IPS-15b (cell line): ENCODE data around the gene DDX39A.

ENCODE experiments used
- H3K27me3 ChIP-seq: one replicate; pipeline ENCODE4 v1.6.1; 2013; ENCODE audit warnings: low read length; ENCODE audit not compliant: control insufficient read depth, insufficient read depth
- H3K36me3 ChIP-seq: one replicate; pipeline ENCODE4 v1.6.1; 2013; ENCODE audit warnings: low read length; ENCODE audit not compliant: control insufficient read depth, insufficient read depth
- H3K4me1 ChIP-seq: one replicate; pipeline ENCODE4 v1.6.1; 2013; ENCODE audit warnings: mild to moderate bottlenecking, low read length; ENCODE audit not compliant: control insufficient read depth, insufficient read depth
- H3K4me3 ChIP-seq: one replicate; pipeline ENCODE4 v1.5.1; 2013; ENCODE audit warnings: low read depth, low read length
- H3K9ac ChIP-seq: one replicate; pipeline ENCODE4 v1.6.1; 2013; ENCODE audit warnings: low read depth, mild to moderate bottlenecking, low read length
- H3K9me3 ChIP-seq: one replicate; pipeline ENCODE4 v1.6.1; 2013; ENCODE audit warnings: mild to moderate bottlenecking, low read length; ENCODE audit not compliant: control insufficient read depth, insufficient read depth

Gene DDX39A

DNA sequence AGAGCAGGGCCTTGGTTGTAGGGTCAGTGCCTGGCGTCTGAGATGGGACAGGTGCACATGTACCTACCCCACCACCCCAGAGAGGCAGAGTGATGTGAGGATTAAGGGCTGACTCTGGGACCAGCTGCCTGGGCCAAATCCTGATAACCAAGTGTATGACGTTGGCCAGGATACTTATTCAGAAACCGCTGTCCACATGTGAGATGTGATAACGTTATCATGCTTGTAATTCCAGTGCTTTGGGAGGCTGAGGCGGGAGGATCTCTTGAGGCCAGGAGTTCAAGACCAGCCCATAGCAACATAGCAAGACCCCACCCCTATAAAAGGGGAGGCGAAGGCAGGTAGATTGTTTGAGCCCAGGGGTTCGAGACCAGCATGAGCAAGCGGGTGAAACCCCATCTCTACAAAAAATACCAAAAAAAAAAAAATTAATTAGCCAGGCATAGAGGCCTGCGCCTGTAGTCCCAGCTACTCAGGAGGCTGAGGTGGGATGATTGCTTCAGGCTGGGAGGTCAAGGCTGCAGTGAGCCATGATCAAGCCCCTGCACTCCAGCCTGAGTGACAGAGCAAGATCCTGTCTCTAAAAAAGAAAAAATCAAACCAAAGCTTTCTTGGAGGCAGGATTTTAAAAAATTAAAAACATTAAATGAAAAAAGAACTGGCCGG lies 27.9 kb downstream of the DDX39A start:
- Histone ChIP-seq H3K4me3 (no peak overlapping the region), H3K4me1 (no peaks in the 10 kb centered on the region), H3K36me3 (peaks cover 2% of the 10 kb centered on the region), H3K9me3 (no peaks in the 10 kb centered on the region), H3K27me3 (no peaks in the 10 kb centered on the region), H3K9ac (no peak overlapping the region)

DNA sequence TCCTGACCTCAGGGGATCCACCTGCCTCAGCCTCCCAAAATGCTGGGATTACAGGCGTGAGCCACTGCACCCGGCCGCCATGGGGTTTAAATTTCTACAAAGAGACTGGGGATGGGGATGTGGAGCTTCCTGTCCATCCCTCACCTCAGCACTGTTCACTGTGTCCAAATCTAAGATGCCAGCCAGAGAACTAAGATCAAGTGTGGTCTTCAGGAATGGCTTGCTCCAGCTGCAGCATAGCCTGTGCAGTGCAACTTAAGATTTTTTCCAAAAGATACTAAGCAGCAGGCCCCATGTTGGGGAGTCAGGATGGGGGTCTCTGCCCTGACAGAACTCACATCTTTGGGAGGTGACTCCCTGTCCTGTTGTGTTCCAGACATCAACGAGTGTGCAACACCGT lies 28.6 kb downstream of the DDX39A start:
- Histone ChIP-seq H3K9me3 (no peaks in the 10 kb centered on the region), H3K27me3 (no peaks in the 10 kb centered on the region), H3K4me1 (no peaks in the 10 kb centered on the region), H3K9ac (no peak overlapping the region), H3K36me3 (peaks cover 2% of the 10 kb centered on the region), H3K4me3 (no peak overlapping the region)

DNA sequence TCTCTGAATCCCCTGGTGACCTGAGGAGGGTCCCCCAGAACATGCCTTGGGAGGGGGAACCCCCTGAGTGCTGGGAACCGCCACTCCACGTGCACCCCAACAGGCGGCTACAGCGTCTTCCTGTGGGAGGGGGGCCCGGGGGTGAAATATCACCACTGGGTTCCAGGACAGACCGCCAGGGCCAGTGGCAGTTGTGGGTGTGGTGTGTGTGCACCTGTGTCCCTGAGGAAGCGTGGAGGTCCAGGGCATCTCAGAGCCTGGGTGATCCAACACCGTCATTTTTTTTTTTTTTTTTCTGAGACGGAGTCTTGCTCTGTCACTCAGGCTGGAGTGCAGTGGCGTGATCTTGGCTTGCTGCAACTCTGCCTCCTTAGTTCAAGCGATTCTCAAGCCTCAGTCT lies 33.6 kb downstream of the DDX39A start:
- Histone ChIP-seq H3K4me1 (peaks cover 2% of the 10 kb centered on the region), H3K27me3 (no peaks in the 10 kb centered on the region), H3K4me3 (no peak overlapping the region), H3K36me3 (no peaks in the 10 kb centered on the region), H3K9ac (no peak overlapping the region), H3K9me3 (no peaks in the 10 kb centered on the region)

DNA sequence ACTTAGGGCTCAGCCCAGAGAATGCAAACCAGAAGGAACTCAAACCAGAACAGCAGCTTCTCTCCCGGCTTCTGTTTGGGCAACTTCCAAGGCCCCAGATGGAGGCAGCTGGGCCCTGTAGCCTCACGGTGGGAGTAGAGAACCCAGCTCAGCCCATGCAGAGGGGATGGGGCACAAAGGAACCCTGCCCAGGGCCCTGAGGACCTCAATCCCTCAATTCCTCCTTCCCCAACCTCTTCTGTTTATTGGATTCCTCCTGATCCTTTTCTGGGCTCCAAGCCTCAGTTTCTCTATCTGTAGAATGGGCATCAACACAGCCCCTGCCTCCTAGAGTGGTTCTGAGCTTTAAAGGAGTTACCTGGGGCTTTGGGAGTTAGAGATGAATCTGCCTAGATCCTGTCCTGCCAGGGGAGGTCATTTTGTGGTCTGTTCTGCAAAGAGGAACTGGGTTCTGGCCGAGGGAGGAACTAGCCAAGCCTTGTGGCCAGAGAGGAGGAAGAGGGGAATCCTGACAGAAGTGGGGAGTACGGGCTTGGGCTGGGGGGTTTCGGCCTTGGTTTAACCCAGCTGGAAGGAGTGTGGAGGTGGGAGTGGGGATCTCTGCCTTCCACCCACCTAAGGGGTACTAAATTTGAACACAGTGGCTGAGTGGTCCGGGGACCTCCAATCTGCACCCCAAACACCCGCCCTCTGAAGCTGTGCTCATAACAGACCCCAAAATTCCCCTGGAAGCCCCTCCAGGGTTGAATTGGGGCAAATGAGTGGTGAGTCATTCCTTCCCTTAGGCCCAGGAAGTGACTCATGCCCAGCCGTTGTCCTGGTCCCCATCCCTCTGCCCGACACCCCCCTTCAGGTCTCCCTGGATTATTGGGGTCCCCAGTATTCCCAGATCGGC lies 35.2 kb downstream of the DDX39A start:
- H3K9me3 ChIP-seq: no peaks in the 10 kb centered on the region
- no peak overlapping the region for H3K4me3 ChIP-seq
- H3K27me3 ChIP-seq: no peaks in the 10 kb centered on the region
- peaks cover 2% of the 10 kb centered on the region for H3K4me1 ChIP-seq
- H3K9ac ChIP-seq: no peak overlapping the region
- no peaks in the 10 kb centered on the region for H3K36me3 ChIP-seq

DNA sequence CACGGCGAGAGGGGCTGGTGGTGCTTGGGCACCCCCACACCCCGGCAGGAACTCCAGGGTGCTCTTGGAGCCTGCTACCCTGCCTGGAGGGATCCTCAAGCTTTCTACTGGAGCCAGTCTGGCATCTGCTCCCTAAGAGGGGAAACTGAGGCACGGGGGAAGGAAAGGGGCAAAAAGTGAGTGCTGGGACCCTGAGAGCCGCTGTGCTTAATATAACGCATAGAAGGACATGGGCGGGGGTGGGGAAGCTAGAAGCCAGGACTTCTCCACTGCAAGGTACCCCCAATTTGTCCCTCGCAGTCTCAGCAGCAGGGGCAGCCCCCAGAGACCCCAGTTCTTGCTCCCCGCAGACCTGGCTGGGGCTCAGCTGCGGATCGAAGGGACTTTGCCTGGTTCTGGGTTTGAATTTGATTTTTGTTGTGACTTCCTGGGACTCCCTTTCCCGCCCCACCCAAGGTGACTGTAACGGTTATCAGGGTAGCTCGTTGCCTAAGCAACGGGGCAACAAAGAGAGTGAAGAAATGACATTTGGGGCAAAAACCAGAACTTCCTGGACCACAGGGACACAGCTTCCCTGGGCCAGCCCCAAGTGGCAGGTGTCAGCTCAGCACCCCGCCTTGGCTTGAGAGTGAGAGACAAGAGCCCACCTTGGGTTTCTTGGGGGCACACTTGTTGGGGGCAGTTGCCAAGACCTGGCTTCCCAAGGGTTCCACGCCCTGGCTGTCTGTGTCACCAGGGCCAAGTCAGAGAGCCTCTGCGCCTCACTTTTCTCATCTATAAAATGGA lies 37.3 kb downstream of the DDX39A start:
- Histone ChIP-seq H3K9me3 (no peaks in the 10 kb centered on the region), H3K9ac (peak overlapping the region; percentile 12), H3K36me3 (no peaks in the 10 kb centered on the region), H3K4me3 (peak overlapping the region; percentile 28), H3K4me1 (peaks cover 4% of the 10 kb centered on the region), H3K27me3 (no peaks in the 10 kb centered on the region)

DNA sequence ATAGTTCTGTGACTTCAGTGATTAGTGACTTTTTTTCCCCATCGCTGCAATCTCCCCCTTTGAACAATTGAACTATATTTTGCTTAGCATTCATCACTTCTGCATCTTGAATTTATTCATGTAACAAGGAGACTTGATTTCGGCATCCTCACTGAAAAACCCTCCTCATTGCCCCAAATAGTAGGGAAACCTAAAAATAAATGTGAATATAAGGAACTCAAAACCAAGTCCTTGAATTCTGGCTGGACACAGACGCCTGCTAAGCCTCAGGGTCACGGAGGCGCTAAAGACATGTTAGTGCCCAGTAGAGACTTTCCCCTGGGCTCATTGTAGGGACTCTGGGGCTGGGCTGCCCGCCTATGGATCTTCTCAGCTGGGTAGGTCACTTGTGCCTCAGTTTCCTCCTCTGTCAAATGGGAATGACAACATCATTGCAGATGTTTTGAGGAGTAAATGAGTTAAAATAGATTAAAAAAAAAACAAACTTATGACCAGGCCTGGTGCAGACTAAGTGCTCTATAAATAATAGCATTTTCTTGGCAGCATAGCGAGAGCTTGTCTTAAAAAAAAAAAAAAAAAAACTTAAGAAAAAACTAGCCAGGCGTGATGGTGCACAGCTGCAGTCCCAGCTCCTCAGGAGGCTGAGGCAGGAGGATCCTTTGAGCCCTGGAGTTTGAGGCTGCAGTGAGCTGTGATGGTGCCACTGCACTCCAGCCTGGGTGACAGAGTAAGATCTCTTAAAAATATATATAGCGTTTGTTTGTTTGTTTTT lies 39.7 kb downstream of the DDX39A start:
- no peak overlapping the region for H3K9ac ChIP-seq
- no peaks in the 10 kb centered on the region for H3K27me3 ChIP-seq

DNA sequence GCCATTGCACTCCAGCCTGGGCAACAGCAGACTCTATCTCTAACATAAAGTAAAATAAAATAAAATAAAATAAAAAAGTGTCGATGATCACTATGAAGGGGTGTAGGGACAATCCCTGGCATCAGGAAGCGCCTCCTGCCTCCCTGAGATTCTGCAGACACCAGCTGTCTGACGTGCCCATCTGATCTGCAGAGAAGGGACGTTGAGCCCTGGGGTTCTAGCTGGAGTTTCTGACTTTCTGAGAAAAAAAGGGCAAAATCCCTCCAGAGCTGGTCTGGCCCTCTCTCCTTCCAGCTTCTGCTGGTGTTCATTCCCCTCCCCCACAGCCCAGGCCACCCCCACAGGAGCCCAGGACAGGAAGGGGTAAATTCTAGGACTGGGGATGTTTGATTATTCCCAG lies 40.3 kb downstream of the DDX39A start:
- H3K27me3 ChIP-seq: no peaks in the 10 kb centered on the region
- peaks cover 6% of the 10 kb centered on the region for H3K4me1 ChIP-seq
- no peaks in the 10 kb centered on the region for H3K36me3 ChIP-seq
- no peak overlapping the region for H3K4me3 ChIP-seq
- H3K9me3 ChIP-seq: no peaks in the 10 kb centered on the region
- no peak overlapping the region for H3K9ac ChIP-seq

More for the DNA sequence above, 39.7 kb downstream of the DDX39A start:
- Histone ChIP-seq H3K4me1 (peaks cover 6% of the 10 kb centered on the region), H3K9me3 (no peaks in the 10 kb centered on the region), H3K36me3 (no peaks in the 10 kb centered on the region), H3K4me3 (no peak overlapping the region)

DNA sequence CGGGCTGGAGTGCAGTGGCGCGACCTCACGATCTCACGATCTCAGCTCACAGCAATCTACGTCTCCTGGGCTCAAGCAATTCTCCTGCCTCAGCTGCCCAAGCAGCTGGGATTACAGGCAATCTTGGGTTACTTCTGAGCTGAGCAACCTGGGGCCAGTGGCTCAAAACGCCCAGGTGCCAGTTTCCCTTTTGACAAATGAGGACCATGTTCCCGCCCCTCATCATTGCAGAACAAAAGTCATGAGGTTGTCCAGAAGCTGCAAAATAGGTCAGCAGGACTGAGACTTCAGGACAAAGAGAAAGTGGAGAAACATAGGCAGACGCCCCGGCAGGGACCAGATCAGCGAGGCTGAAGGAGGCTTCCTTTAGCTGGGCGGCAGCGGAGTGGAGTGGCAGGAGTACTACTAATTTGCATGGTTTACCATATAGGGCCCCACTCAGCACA lies 41.2 kb downstream of the DDX39A start:
- no peak overlapping the region for H3K4me3 ChIP-seq
- no peaks in the 10 kb centered on the region for H3K9me3 ChIP-seq
- H3K36me3 ChIP-seq: no peaks in the 10 kb centered on the region
- no peaks in the 10 kb centered on the region for H3K27me3 ChIP-seq
- H3K4me1 ChIP-seq: peaks cover 6% of the 10 kb centered on the region
- H3K9ac ChIP-seq: no peak overlapping the region

DNA sequence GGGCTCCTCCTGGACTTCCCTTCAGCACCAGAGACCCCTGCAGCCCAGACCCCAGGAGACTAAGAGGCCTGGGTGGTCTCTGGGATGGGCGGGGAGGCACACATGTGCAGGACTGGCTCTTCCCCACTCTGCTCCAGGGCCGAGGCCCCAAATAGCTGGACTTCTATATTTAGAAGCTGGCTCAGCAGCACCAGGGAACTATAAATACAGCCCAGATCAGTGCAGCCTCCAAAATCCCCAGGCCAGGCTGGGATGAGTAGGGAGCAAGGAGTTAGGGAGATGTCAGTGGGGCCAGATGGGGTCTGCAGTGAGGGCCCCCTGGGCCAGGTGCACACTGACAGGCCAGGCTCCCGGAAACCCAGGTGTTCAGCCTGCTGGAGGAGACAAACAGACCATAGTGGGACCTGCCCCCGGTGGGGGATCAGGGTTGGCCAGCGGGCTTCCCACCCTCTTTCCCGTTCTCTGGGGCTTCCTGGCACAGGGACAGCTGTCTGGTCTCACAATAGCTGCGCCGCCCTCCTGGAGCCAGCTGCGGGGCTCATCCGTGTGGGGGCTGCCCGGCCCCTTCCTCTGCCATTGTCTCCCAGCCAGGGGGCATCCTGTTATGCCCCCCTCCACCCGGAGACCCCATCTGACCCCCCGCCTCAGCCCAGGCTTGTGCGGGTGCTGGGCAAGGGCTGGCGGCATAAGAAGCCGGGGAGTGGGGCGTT lies 43.4 kb downstream of the DDX39A start:
- Histone ChIP-seq H3K4me1 (peaks cover 3% of the 10 kb centered on the region), H3K9me3 (no peaks in the 10 kb centered on the region)

DNA sequence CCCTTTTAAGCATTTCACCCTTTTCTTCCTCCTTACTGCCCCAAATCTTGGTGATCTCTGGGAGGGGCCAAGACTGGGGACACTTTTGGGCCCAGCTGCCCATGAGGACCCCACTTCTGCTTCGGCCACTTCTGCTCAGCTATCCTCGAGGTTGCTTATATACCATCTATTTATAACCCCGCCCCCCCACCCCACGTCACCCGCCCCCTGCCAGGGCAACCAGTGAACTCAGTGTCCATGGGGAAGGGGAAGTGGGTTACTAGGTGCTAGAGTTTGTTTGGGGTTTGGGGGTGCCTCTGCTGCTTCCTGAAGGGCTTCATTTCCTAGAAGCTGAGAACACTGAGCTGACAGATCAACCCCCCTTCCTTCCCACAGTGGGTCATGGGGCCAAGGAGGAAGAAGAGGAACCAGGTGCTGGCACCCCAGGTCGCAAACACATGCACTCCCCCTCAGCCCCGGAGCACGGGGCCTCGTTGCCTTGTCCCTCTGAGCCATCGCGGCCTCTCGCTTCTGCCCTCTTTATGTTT lies 44.0 kb downstream of the DDX39A start:
- H3K9ac ChIP-seq: no peak overlapping the region
- H3K9me3 ChIP-seq: no peaks in the 10 kb centered on the region
- peaks cover 3% of the 10 kb centered on the region for H3K4me1 ChIP-seq
- no peak overlapping the region for H3K4me3 ChIP-seq
- no peaks in the 10 kb centered on the region for H3K27me3 ChIP-seq
- H3K36me3 ChIP-seq: no peaks in the 10 kb centered on the region

More for the DNA sequence above, 43.4 kb downstream of the DDX39A start:
- H3K27me3 ChIP-seq: no peaks in the 10 kb centered on the region
- no peaks in the 10 kb centered on the region for H3K36me3 ChIP-seq
- H3K9ac ChIP-seq: no peak overlapping the region
- no peak overlapping the region for H3K4me3 ChIP-seq
